GM23338 (cell line): Measurements from ENCODE around the gene OR10X1.

Experiments
- CREB1 ChIP-seq: fragments of 250-450 bp; sonication (Bioruptor Pico); IDR thresholded peaks from 2 replicates; pipeline ENCODE4 v1.5.0; 2020; ENCODE audit warnings: low read depth, mild to moderate bottlenecking, moderate library complexity
- CTCF ChIP-seq, 2 experiments: fragments of 200-600 bp in 1 of 2; sonication (generic) in 1 of 2; conservative IDR thresholded peaks; 2 replicates each; pipeline versions ENCODE4 v1.5.1 to v1.6.1; 2016 to 2017; ENCODE audit warnings: antibody characterized with exemption in 2 of 2, low read depth in 2 of 2, mild to moderate bottlenecking in 2 of 2, moderate library complexity in 1 of 2
- ETS1 ChIP-seq: IDR thresholded peaks from 2 replicates; pipeline ENCODE4 v1.6.1; 2016; ENCODE audit warnings: antibody characterized with exemption
- EZH2 ChIP-seq: fragments of 200-600 bp; sonication (generic); IDR thresholded peaks from one replicate; pipeline ENCODE4 v1.8.0; 2017; ENCODE audit warnings: antibody characterized with exemption, mild to moderate bottlenecking, low read depth; ENCODE audit not compliant: unreplicated experiment
- EZH2phosphoT487 ChIP-seq: fragments of 200-600 bp; sonication (generic); IDR thresholded peaks from one replicate; pipeline ENCODE4 v1.8.1; 2018; ENCODE audit warnings: antibody characterized with exemption; ENCODE audit not compliant: unreplicated experiment
- JUNB ChIP-seq: IDR thresholded peaks from one replicate; pipeline ENCODE4 v1.6.1; 2016; ENCODE audit warnings: antibody characterized with exemption; ENCODE audit not compliant: unreplicated experiment
- NANOG ChIP-seq: IDR thresholded peaks from 2 replicates; pipeline ENCODE4 v1.6.1; 2016; ENCODE audit warnings: antibody characterized with exemption, borderline replicate concordance
- POLR2AphosphoS5 ChIP-seq: IDR thresholded peaks from 2 replicates; pipeline ENCODE4 v1.6.1; 2016; ENCODE audit warnings: antibody characterized with exemption, low read depth
- ZNF331 ChIP-seq: fragments of 250-450 bp; sonication (Bioruptor Pico); IDR thresholded peaks from 2 replicates; pipeline ENCODE4 v1.5.0; 2020; ENCODE audit warnings: low read depth, mild to moderate bottlenecking, moderate library complexity

GRCh38 chr1:158607296-158607695 lies 27.6 kb upstream of the OR10X1 start:
- TF ChIP-seq ZNF331: no peak
- TF ChIP-seq CTCF (conservative IDR thresholded peaks at IDR 0.05; ENCODE audit: low read depth in 2 of 2): no peak
- no peak for TF ChIP-seq POLR2AphosphoS5
- TF ChIP-seq NANOG: no peak
- no peak for TF ChIP-seq CREB1 (CRISPR knock-in tag)
- no peak for TF ChIP-seq EZH2phosphoT487
- TF ChIP-seq JUNB: no peak
- TF ChIP-seq EZH2: no peak
- TF ChIP-seq ETS1: no peak
